Measurements from ENCODE around the gene MARCHF10.
"Not testable (repeated sequence)": the region's sequence is repeated elsewhere in the genome, so short reads cannot be mapped to it uniquely, and the experiment has no call there.

Gene MARCHF10

DNA sequence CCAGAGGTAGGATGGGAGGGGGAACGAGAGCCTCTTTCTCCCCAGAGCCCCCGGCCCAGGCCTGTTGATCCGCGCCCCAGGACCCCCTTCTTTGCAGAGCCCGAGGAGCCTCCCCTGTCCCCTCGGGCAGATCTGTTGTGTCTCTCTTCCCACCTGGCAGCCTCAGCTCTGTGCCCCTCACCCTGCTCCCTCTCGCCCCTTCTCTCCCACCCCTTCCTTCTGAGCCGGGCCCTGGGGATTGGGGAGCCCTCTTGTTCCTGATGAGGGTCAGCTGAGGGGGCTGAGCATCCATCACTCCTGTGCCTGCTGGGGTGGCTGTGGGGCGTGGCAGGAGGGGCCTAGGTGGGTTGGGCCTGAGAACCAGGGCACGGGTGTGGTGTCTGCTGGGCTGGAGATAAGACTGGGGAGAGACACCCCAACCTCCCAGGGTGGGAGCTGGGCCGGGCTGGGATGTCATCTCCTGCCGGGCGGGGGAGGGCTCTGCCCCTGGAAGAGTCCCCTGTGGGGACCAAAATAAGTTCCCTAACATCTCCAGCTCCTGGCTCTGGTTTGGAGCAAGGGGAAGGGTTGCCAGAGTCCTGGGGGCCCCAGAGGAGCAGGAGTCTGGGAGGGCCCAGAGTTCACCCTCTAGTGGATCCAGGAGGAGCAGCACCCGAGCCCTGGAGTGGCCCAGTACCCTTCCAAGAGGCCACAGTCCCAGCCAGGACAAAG is 115.2 kb downstream of the MARCHF10 start:
- DNase-seq: no peak
- no peaks in the 10 kb centered on the region for H3K9me3 ChIP-seq (ENCODE audit: control insufficient read depth, low read length)
- H3K4me3 ChIP-seq (ENCODE audit: insufficient read depth, low read depth, low read length, poor library complexity, severe bottlenecking): no peak overlapping the region
- no peaks in the 10 kb centered on the region for H3K27me3 ChIP-seq (replicated peaks; ENCODE audit: control insufficient read depth, insufficient read depth, low read length, poor library complexity, severe bottlenecking)
- H3K36me3 ChIP-seq (ENCODE audit: control insufficient read depth, insufficient read depth, low read length): no peaks in the 10 kb centered on the region
- H3K27ac ChIP-seq (ENCODE audit: insufficient read depth, low read length, poor library complexity, severe bottlenecking): no peak overlapping the region
- no peaks in the 10 kb centered on the region for H3K4me1 ChIP-seq (ENCODE audit: control insufficient read depth, insufficient read depth, low read length, poor library complexity, severe bottlenecking)

DNA sequence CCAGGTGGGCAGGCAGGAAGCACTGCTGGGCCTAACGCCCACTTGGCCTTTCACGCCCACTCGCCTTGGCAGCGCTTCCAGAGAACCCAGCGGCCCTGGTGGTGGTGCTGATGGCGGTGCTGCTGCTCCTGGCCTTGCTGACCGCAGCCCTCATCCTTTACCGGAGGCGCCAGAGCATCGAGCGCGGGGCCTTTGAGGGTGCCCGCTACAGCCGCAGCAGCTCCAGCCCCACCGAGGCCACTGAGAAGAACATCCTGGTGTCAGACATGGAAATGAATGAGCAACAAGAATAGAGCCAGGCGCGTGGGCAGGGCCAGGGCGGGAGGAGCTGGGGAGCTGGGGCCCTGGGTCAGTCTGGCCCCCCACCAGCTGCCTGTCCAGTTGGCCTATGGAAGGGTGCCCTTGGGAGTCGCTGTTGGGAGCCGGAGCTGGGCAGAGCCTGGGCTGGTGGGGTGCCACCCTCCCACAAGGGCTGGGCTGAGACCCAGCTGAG is 115.9 kb downstream of the MARCHF10 start:
- H3K27me3 ChIP-seq (replicated peaks; ENCODE audit: control insufficient read depth, insufficient read depth, low read length, poor library complexity, severe bottlenecking): no peaks in the 10 kb centered on the region
- no peaks in the 10 kb centered on the region for H3K9me3 ChIP-seq (ENCODE audit: control insufficient read depth, low read length)
- no peak for DNase-seq
- H3K36me3 ChIP-seq (ENCODE audit: control insufficient read depth, insufficient read depth, low read length): no peaks in the 10 kb centered on the region
- H3K4me1 ChIP-seq (ENCODE audit: control insufficient read depth, insufficient read depth, low read length, poor library complexity, severe bottlenecking): no peaks in the 10 kb centered on the region
- H3K4me3 ChIP-seq (ENCODE audit: insufficient read depth, low read depth, low read length, poor library complexity, severe bottlenecking): no peak overlapping the region
- H3K27ac ChIP-seq (ENCODE audit: insufficient read depth, low read length, poor library complexity, severe bottlenecking): no peak overlapping the region

DNA sequence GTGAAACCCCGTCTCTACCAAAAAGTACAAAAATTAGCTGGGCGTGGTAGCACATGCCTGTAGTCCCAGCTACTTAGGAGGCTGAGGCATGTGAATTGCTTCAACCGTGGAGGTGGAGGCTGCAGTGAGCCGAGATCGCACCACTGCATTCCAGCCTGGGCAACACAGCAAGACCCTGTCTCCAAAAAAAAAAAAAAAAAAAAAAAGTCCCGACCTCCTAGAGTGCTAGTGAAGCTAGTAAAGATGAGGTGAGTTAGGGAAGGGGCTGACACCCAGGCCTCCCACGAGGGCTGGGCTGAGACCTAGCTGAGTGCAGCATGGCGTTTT is 116.6 kb downstream of the MARCHF10 start:
- not testable (repeated sequence) for H3K36me3 ChIP-seq (ENCODE audit: control insufficient read depth, insufficient read depth, low read length); DNase-seq; H3K27ac ChIP-seq (ENCODE audit: insufficient read depth, low read length, poor library complexity, severe bottlenecking); H3K9me3 ChIP-seq (ENCODE audit: control insufficient read depth, low read length); H3K27me3 ChIP-seq (replicated peaks; ENCODE audit: control insufficient read depth, insufficient read depth, low read length, poor library complexity, severe bottlenecking); H3K4me3 ChIP-seq (ENCODE audit: insufficient read depth, low read depth, low read length, poor library complexity, severe bottlenecking); H3K4me1 ChIP-seq (ENCODE audit: control insufficient read depth, insufficient read depth, low read length, poor library complexity, severe bottlenecking)

DNA sequence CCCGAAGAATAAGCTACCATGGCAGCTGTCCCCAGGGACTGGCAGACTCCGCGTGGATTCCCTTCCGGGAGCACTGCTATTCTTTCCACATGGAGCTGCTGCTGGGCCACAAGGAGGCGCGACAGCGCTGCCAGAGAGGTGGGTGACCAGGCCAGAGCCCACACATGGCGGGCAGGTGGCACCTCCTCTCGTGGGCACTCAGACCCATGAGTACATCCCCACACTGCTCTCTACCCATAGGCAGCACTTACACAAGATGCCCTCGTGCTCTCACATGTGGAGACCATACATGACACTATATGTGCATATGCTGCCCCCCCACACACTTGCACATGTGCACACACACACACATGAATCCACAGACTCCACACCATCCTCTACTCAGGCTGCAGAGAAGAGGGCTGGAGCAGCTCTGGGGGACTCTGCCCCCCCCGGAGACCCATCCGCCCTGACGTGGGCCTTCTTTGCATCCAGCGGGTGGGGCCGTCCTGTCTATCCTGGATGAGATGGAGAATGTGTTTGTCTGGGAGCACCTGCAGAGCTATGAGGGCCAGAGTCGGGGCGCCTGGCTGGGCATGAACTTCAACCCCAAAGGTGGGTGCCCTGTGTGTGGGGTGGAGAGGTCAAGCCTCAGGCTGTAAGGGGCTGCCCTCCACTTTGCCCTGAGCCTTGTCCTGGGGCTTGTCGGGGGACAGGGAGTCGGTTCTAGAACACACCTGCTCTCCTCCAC is 117.8 kb downstream of the MARCHF10 start:
- Histone ChIP-seq H3K36me3 (ENCODE audit: control insufficient read depth, insufficient read depth, low read length) (no peaks in the 10 kb centered on the region), H3K27me3 (replicated peaks; ENCODE audit: control insufficient read depth, insufficient read depth, low read length, poor library complexity, severe bottlenecking) (no peaks in the 10 kb centered on the region), H3K4me1 (ENCODE audit: control insufficient read depth, insufficient read depth, low read length, poor library complexity, severe bottlenecking) (no peaks in the 10 kb centered on the region), H3K9me3 (ENCODE audit: control insufficient read depth, low read length) (no peaks in the 10 kb centered on the region), H3K27ac (ENCODE audit: insufficient read depth, low read length, poor library complexity, severe bottlenecking) (no peak overlapping the region), H3K4me3 (ENCODE audit: insufficient read depth, low read depth, low read length, poor library complexity, severe bottlenecking) (no peak overlapping the region)
- no peak for DNase-seq

DNA sequence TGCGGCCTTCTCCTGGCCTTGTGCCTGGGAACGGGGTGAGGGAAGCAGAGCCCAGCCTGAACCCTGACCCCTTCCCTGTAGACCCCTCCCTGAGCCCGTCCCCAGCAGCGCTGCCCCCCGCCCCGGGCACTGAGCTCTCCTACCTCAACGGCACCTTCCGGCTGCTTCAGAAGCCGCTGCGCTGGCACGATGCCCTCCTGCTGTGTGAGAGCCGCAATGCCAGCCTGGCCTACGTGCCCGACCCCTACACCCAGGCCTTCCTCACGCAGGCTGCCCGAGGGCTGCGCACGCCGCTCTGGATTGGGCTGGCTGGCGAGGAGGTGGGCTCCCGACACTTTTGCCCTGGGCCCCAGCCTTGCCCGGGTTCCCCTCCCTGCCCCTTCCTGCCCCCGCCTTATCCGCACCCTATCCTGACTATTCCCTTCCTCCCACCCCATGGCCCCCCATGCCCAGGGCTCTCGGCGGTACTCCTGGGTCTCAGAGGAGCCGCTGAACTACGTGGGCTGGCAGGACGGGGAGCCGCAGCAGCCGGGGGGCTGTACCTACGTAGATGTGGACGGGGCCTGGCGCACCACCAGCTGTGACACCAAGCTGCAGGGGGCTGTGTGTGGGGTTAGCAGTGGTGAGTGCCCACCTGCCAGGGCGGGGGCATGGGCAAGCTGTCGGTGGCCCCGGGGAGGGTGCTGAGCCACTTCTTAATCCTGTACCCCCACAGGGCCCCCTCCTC is 118.5 kb downstream of the MARCHF10 start:
- H3K27ac ChIP-seq (ENCODE audit: insufficient read depth, low read length, poor library complexity, severe bottlenecking): no peak overlapping the region
- H3K4me3 ChIP-seq (ENCODE audit: insufficient read depth, low read depth, low read length, poor library complexity, severe bottlenecking): no peak overlapping the region
- H3K36me3 ChIP-seq (ENCODE audit: control insufficient read depth, insufficient read depth, low read length): no peaks in the 10 kb centered on the region
- no peak for DNase-seq
- H3K9me3 ChIP-seq (ENCODE audit: control insufficient read depth, low read length): no peaks in the 10 kb centered on the region
- no peaks in the 10 kb centered on the region for H3K27me3 ChIP-seq (replicated peaks; ENCODE audit: control insufficient read depth, insufficient read depth, low read length, poor library complexity, severe bottlenecking)
- H3K4me1 ChIP-seq (ENCODE audit: control insufficient read depth, insufficient read depth, low read length, poor library complexity, severe bottlenecking): no peaks in the 10 kb centered on the region

DNA sequence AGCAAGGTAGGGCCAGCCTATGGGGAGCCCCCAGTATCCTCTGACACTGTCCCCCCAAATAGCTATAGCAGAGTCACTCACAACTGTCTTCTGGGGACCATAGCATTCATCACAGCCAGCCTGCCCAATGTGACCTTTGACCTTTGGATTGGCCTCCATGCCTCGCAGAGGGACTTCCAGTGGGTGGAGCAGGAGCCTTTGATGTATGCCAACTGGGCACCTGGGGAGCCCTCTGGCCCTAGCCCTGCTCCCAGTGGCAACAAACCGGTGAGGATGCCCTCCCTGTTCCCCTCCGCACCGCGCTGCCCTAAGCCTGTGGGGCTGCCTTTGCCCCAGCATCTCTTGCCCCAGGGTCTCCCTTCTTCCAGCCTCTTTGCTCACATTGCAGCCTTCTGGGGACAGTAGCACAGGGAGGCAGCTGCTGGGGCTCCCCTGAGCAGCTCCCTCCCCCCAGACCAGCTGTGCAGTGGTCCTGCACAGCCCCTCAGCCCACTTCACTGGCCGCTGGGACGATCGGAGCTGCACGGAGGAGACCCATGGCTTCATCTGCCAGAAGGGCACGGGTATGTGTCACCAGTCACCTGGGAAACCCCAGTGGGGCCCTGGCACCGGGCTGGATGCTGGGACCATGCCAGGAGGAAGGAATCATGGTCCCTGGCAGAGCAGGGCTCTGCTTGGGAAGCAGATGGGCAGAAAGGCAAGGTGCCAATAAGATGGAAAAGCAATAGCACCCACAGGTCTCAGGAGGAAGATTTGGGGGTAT is 119.5 kb downstream of the MARCHF10 start:
- Histone ChIP-seq H3K27ac (ENCODE audit: insufficient read depth, low read length, poor library complexity, severe bottlenecking) (no peak overlapping the region), H3K4me3 (ENCODE audit: insufficient read depth, low read depth, low read length, poor library complexity, severe bottlenecking) (no peak overlapping the region), H3K4me1 (ENCODE audit: control insufficient read depth, insufficient read depth, low read length, poor library complexity, severe bottlenecking) (no peaks in the 10 kb centered on the region), H3K9me3 (ENCODE audit: control insufficient read depth, low read length) (no peaks in the 10 kb centered on the region), H3K27me3 (replicated peaks; ENCODE audit: control insufficient read depth, insufficient read depth, low read length, poor library complexity, severe bottlenecking) (no peaks in the 10 kb centered on the region), H3K36me3 (ENCODE audit: control insufficient read depth, insufficient read depth, low read length) (no peaks in the 10 kb centered on the region)
- no peak for DNase-seq

DNA sequence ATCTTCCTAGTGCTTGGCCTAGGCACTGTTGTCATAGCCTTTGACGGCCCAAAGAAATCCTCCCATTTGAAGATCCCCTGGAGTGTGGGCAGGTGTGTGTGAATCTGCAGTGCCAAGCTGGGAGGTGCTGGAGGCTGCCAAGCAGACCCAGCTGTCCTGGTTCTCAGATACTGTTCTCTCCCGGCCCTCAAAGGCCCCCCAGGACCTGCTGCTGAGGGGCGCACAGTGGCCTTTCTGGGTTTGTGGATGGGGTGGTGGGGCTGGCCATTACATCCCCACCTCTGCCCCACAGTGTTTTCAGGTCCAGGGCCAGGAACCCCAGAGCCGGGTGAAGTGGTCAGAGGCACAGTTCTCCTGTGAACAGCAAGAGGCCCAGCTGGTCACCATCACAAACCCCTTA is 120.1 kb downstream of the MARCHF10 start:
- Histone ChIP-seq H3K4me3 (ENCODE audit: insufficient read depth, low read depth, low read length, poor library complexity, severe bottlenecking) (no peak overlapping the region), H3K27me3 (replicated peaks; ENCODE audit: control insufficient read depth, insufficient read depth, low read length, poor library complexity, severe bottlenecking) (no peaks in the 10 kb centered on the region), H3K36me3 (ENCODE audit: control insufficient read depth, insufficient read depth, low read length) (no peaks in the 10 kb centered on the region)

DNA sequence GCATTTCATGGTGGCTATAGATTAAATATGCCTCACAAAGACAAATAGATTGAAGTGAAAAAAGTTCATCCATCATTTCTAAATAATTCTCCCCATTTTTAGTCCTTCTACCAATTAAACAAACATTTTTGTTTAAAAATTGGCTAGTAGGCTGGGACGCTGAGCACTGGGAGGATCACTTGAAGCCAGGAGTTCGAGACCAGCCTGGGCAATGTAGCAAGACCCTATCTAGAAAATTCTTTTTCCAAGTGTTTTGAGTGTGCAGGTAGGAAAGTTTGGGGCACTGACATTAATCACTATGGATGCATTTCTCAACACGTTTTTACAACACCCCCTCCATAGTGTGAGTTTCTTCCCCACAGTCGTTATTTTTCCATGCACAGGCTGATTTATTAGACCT is 123.9 kb downstream of the MARCHF10 start:
- H3K4me3 ChIP-seq (ENCODE audit: insufficient read depth, low read depth, low read length, poor library complexity, severe bottlenecking): no peak overlapping the region
- H3K27ac ChIP-seq (ENCODE audit: insufficient read depth, low read length, poor library complexity, severe bottlenecking): no peak overlapping the region
- H3K4me1 ChIP-seq (ENCODE audit: control insufficient read depth, insufficient read depth, low read length, poor library complexity, severe bottlenecking): no peaks in the 10 kb centered on the region
- H3K27me3 ChIP-seq (replicated peaks; ENCODE audit: control insufficient read depth, insufficient read depth, low read length, poor library complexity, severe bottlenecking): no peaks in the 10 kb centered on the region
- no peaks in the 10 kb centered on the region for H3K36me3 ChIP-seq (ENCODE audit: control insufficient read depth, insufficient read depth, low read length)
- DNase-seq: no peak
- no peaks in the 10 kb centered on the region for H3K9me3 ChIP-seq (ENCODE audit: control insufficient read depth, low read length)

More for the DNA sequence above, 120.1 kb downstream of the MARCHF10 start:
- Histone ChIP-seq H3K9me3 (ENCODE audit: control insufficient read depth, low read length) (no peaks in the 10 kb centered on the region), H3K4me1 (ENCODE audit: control insufficient read depth, insufficient read depth, low read length, poor library complexity, severe bottlenecking) (no peaks in the 10 kb centered on the region), H3K27ac (ENCODE audit: insufficient read depth, low read length, poor library complexity, severe bottlenecking) (no peak overlapping the region)
- DNase-seq: no peak

DNA sequence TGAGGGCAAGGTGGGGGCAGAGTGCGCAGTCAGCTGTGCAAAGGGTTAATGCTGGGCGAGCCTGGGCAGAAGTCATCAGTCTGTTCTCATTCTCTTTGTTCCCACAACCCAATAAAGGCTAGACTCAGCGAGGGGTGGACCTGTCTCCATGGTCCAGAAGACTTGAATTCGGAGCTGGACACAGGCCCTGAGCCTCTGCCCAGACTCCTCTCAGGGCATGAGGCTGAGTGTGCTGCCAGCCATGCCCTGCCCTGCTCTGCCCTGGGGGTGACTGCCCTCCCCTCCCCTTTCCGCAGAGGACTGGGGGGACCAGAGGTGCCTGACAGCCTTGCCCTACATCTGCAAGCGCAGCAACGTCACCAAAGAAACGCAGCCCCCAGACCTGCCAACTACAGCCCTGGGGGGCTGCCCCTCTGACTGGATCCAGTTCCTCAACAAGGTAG is 126.2 kb downstream of the MARCHF10 start:
- H3K4me1 ChIP-seq (ENCODE audit: control insufficient read depth, insufficient read depth, low read length, poor library complexity, severe bottlenecking): no peaks in the 10 kb centered on the region

More for the DNA sequence above, 126.2 kb downstream of the MARCHF10 start:
- no peaks in the 10 kb centered on the region for H3K27me3 ChIP-seq (replicated peaks; ENCODE audit: control insufficient read depth, insufficient read depth, low read length, poor library complexity, severe bottlenecking)
- no peaks in the 10 kb centered on the region for H3K9me3 ChIP-seq (ENCODE audit: control insufficient read depth, low read length)
- H3K36me3 ChIP-seq (ENCODE audit: control insufficient read depth, insufficient read depth, low read length): no peaks in the 10 kb centered on the region
- no peak for DNase-seq
- no peak overlapping the region for H3K27ac ChIP-seq (ENCODE audit: insufficient read depth, low read length, poor library complexity, severe bottlenecking)
- no peak overlapping the region for H3K4me3 ChIP-seq (ENCODE audit: insufficient read depth, low read depth, low read length, poor library complexity, severe bottlenecking)

Data from effector memory CD4-positive, alpha-beta T cell (primary cell).